K562 (cell line): Measurements from ENCODE around the gene FBXW8. TPM values are rescaled to one million over a fixed set of nuclear protein-coding genes. Genes with fewer than 3 reads are reported as not detected.
A peak's percentile ranks its signal among the peaks of the same experiment; 100 is the strongest.

Experiments used
- ARID1B ChIP-seq: fragments of 450-650 bp; IDR thresholded peaks from 2 replicates; pipeline ENCODE4 v1.6.1; 2016; ENCODE audit warnings: antibody characterized with exemption, mild to moderate bottlenecking, inconsistent platforms
- CBFA2T3 ChIP-seq: fragments of 450-650 bp; IDR thresholded peaks from 2 replicates; pipeline ENCODE4 v1.6.1; 2017
- DIDO1 ChIP-seq: fragments of 450-650 bp; IDR thresholded peaks from 2 replicates; pipeline ENCODE4 v1.6.1; 2016; ENCODE audit warnings: low read depth, missing biosample characterization, missing genetic modification characterization
- EWSR1 ChIP-seq: fragments of 450-650 bp; IDR thresholded peaks from 2 replicates; pipeline ENCODE4 v1.6.1; 2018; ENCODE audit warnings: borderline replicate concordance, mild to moderate bottlenecking, low read depth, moderate library complexity; ENCODE audit not compliant: partially characterized antibody
- GATA2 ChIP-seq: sonication (generic); formaldehyde crosslinking; IDR thresholded peaks from 2 replicates; pipeline ENCODE4 v1.4.0; 2020; ENCODE audit warnings: mild to moderate bottlenecking, missing genetic modification reagents
- JUNB ChIP-seq: fragments of 450-650 bp; formaldehyde crosslinking; conservative IDR thresholded peaks from 2 replicates; pipeline ENCODE4 v1.4.0; 2020; ENCODE audit warnings: mild to moderate bottlenecking
- NCOA4 ChIP-seq: fragments of 450-650 bp; IDR thresholded peaks from 2 replicates; pipeline ENCODE4 v1.6.1; 2018; ENCODE audit warnings: mild to moderate bottlenecking; ENCODE audit not compliant: partially characterized antibody
- NR2F6 ChIP-seq: fragments of 450-650 bp; formaldehyde crosslinking; IDR thresholded peaks from 2 replicates; pipeline ENCODE4 v1.4.0; 2020; ENCODE audit warnings: mild to moderate bottlenecking
- SMARCA4 ChIP-seq: fragments of 450-650 bp; IDR thresholded peaks from 2 replicates; pipeline ENCODE4 v1.6.1; 2016
- SMARCA5 ChIP-seq: fragments of 450-650 bp; IDR thresholded peaks from 2 replicates; pipeline ENCODE4 v1.6.1; 2016
- SMARCE1 ChIP-seq: fragments of 450-650 bp; IDR thresholded peaks from 2 replicates; pipeline ENCODE4 v1.7.1; 2016; ENCODE audit warnings: mild to moderate bottlenecking
- SP1 ChIP-seq: sonication (generic); formaldehyde crosslinking; IDR thresholded peaks from 2 replicates; pipeline ENCODE4 v1.8.1; 2022; ENCODE audit warnings: mild to moderate bottlenecking, missing genetic modification reagents
- TEAD4 ChIP-seq, 2 experiments: sonication (generic) in 1 of 2; formaldehyde crosslinking in 1 of 2; IDR thresholded peaks; 2 replicates each; pipeline versions ENCODE4 v1.6.1 to v1.8.0; 2012 to 2022; ENCODE audit warnings: borderline replicate concordance in 1 of 2, inconsistent platforms in 1 of 2, low read length in 1 of 2, mild to moderate bottlenecking in 1 of 2, missing genetic modification reagents in 1 of 2
- ZBTB17 ChIP-seq: fragments of 450-650 bp; formaldehyde crosslinking; IDR thresholded peaks from 2 replicates; pipeline ENCODE4 v1.4.0; 2020; ENCODE audit warnings: mild to moderate bottlenecking
- ZNF764 ChIP-seq: fragments of 250-450 bp; sonication (Bioruptor Pico); IDR thresholded peaks from 2 replicates; pipeline ENCODE4 v1.4.0; 2020; ENCODE audit warnings: low read depth, mild to moderate bottlenecking, moderate library complexity
- ZNF79 ChIP-seq: fragments of 250-450 bp; sonication (Bioruptor Pico); IDR thresholded peaks from 2 replicates; pipeline ENCODE4 v1.4.0; 2020; ENCODE audit warnings: low read depth, mild to moderate bottlenecking, moderate library complexity
- polyA plus RNA-seq, 8 experiments: library from polyadenylated mRNA; depleted of rRNA in 4 of 8; stranded (reverse) in 5 of 8; unstranded in 3 of 8; fragments of >200 nt; fragmentation: Nextera tagmentation in 2 of 8; fragmentation: Illumina TruSeq in 1 of 8; extraction: Ambion mirVana in 2 of 8; extraction: Trizol in 1 of 8; gene quantifications; 2 replicates each; pipeline versions ENCODE4 v1.2.1 to v1.2.3, GENCODE V29; 2011 to 2014; ENCODE audit warnings: inconsistent platforms in 1 of 8, missing spikeins in 1 of 8
- total RNA-seq, 7 experiments: library from RNA; depleted of rRNA in 6 of 7; stranded (reverse); fragments of >200 nt in 6 of 7; fragmentation: Illumina TruSeq in 2 of 7; extraction: Trizol in 2 of 7; gene quantifications; 2 replicates each; pipeline versions ENCODE4 v1.2.1 to v1.2.3, GENCODE V29; 2011 to 2021; ENCODE audit warnings: low replicate concordance in 1 of 7
- TF ChIP-seq, protein P1 (sequence below): fragments of 250-450 bp; sonication (Bioruptor Pico); IDR thresholded peaks from 2 replicates; pipeline ENCODE4 v1.5.0; 2021
- TF ChIP-seq, protein P2 (sequence below): fragments of 450-650 bp; IDR thresholded peaks from 2 replicates; pipeline ENCODE4 v1.6.1; 2016; ENCODE audit warnings: mild to moderate bottlenecking
- TF ChIP-seq, protein P3 (sequence below): fragments of 250-450 bp; sonication (Bioruptor Pico); IDR thresholded peaks from 2 replicates; pipeline ENCODE4 v1.4.0; 2020; ENCODE audit warnings: mild to moderate bottlenecking, moderate library complexity

Gene FBXW8
- total and polyA plus RNA-seq, 9 of the 15 experiments (the other 6 are each of a cell fraction or from before 2014, with no cell fraction given) = 0.58 to 8.3 (median 4.4) TPM

DNA sequence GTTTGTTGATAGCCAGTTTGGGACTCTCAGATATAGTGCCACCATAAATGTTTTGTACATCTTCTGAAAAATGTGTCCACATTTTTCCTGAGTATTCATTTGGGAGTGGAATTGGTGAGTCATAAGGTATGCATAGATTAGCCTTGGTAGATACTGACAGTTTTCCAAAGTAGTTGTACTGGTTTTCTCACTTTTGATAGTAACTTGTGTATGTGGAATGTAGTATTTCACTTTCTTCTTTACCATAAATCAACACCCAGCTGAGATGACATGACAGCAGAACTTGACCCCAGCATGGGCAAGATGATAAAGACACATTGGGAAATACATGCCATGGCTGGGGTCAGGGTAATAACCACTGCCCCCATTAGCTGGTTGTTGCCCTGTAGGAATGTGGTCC lies 5.4 kb downstream of the FBXW8 start (continued):
- TF ChIP-seq, protein P1, sequence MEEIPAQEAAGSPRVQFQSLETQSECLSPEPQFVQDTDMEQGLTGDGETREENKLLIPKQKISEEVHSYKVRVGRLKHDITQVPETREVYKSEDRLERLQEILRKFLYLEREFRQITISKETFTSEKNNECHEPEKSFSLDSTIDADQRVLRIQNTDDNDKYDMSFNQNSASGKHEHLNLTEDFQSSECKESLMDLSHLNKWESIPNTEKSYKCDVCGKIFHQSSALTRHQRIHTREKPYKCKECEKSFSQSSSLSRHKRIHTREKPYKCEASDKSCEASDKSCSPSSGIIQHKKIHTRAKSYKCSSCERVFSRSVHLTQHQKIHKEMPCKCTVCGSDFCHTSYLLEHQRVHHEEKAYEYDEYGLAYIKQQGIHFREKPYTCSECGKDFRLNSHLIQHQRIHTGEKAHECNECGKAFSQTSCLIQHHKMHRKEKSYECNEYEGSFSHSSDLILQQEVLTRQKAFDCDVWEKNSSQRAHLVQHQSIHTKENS (CRISPR knock-in tag) = no peak
- no peak for TF ChIP-seq EWSR1
- peak; percentile 42 for TF ChIP-seq SMARCE1
- TF ChIP-seq, protein P2, sequence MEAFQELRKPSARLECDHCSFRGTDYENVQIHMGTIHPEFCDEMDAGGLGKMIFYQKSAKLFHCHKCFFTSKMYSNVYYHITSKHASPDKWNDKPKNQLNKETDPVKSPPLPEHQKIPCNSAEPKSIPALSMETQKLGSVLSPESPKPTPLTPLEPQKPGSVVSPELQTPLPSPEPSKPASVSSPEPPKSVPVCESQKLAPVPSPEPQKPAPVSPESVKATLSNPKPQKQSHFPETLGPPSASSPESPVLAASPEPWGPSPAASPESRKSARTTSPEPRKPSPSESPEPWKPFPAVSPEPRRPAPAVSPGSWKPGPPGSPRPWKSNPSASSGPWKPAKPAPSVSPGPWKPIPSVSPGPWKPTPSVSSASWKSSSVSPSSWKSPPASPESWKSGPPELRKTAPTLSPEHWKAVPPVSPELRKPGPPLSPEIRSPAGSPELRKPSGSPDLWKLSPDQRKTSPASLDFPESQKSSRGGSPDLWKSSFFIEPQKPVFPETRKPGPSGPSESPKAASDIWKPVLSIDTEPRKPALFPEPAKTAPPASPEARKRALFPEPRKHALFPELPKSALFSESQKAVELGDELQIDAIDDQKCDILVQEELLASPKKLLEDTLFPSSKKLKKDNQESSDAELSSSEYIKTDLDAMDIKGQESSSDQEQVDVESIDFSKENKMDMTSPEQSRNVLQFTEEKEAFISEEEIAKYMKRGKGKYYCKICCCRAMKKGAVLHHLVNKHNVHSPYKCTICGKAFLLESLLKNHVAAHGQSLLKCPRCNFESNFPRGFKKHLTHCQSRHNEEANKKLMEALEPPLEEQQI = no peak
- no peak for TF ChIP-seq NR2F6 (CRISPR knock-in tag)
- TF ChIP-seq CBFA2T3 = peak; percentile 28; the same call in 1 of the 2 replicates
- TF ChIP-seq ZBTB17 (CRISPR knock-in tag) = no peak
- TF ChIP-seq TEAD4 (IDR thresholded peaks at IDR 0.05; ENCODE audit: low read length) = no peak; the same call in 1 of the 2 replicates
- no peak for TF ChIP-seq TEAD4 (CRISPR knock-in tag; IDR thresholded peaks at IDR 0.05; ENCODE audit: borderline replicate concordance)
- TF ChIP-seq DIDO1 (tag) = no peak
- peak; percentile 56 for TF ChIP-seq SMARCA4
- no peak for TF ChIP-seq ZNF764 (CRISPR knock-in tag)
- peak; percentile 18 for TF ChIP-seq ARID1B
- TF ChIP-seq ZNF79 = no peak
- no peak for TF ChIP-seq GATA2
- TF ChIP-seq JUNB (CRISPR knock-in tag) = peak; percentile 47; the same call in 1 of the 2 replicates
- TF ChIP-seq NCOA4 = no peak
- TF ChIP-seq, protein P3, sequence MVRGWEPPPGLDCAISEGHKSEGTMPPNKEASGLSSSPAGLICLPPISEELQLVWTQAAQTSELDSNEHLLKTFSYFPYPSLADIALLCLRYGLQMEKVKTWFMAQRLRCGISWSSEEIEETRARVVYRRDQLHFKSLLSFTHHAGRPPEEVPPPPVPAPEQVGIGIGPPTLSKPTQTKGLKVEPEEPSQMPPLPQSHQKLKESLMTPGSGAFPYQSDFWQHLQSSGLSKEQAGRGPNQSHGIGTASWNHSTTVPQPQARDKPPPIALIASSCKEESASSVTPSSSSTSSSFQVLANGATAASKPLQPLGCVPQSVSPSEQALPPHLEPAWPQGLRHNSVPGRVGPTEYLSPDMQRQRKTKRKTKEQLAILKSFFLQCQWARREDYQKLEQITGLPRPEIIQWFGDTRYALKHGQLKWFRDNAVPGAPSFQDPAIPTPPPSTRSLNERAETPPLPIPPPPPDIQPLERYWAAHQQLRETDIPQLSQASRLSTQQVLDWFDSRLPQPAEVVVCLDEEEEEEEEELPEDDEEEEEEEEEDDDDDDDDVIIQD (CRISPR knock-in tag) = no peak
- no peak for TF ChIP-seq SMARCA5
- no peak for TF ChIP-seq SP1 (CRISPR knock-in tag)
- TF ChIP-seq, all 486 proteins: peak for 14
